Duodenal mucosa (tissue), 2 donors: ENCODE results near the gene ZDHHC14.

ENCODE experiments used
- H3K27ac ChIP-seq: one replicate; pipeline ENCODE4 v1.7.0; 2013; ENCODE audit warnings: low read depth, low read length
- H3K27me3 ChIP-seq, 2 donors: one replicate each; pipeline ENCODE4 v1.7.0; 2013; ENCODE audit warnings: low read length in 2 of 2, control low read depth in 1 of 2; ENCODE audit not compliant: insufficient read depth in 2 of 2, control insufficient read depth in 1 of 2
- H3K36me3 ChIP-seq, 2 donors: one replicate each; pipeline ENCODE4 v1.7.0; 2013; ENCODE audit warnings: low read length in 2 of 2, control low read depth in 1 of 2; ENCODE audit not compliant: insufficient read depth in 2 of 2, control insufficient read depth in 1 of 2
- H3K4me1 ChIP-seq, 2 donors: one replicate each; pipeline ENCODE4 v1.7.0; 2013; ENCODE audit warnings: low read length in 2 of 2, control low read depth in 1 of 2; ENCODE audit not compliant: insufficient read depth in 2 of 2, control insufficient read depth in 1 of 2
- H3K4me3 ChIP-seq, 2 donors: one replicate each; pipeline ENCODE4 v1.7.0; 2013; ENCODE audit warnings: low read length in 2 of 2, low read depth in 1 of 2
- H3K9ac ChIP-seq, 2 donors: one replicate each; pipeline ENCODE4 v1.7.0; 2013; ENCODE audit warnings: low read length in 2 of 2, low read depth in 1 of 2
- H3K9me3 ChIP-seq, 2 donors: one replicate each; pipeline ENCODE4 v1.7.0; 2013; ENCODE audit warnings: low read length in 2 of 2, control low read depth in 1 of 2; ENCODE audit not compliant: control insufficient read depth in 1 of 2

The ZDHHC14 gene

DNA sequence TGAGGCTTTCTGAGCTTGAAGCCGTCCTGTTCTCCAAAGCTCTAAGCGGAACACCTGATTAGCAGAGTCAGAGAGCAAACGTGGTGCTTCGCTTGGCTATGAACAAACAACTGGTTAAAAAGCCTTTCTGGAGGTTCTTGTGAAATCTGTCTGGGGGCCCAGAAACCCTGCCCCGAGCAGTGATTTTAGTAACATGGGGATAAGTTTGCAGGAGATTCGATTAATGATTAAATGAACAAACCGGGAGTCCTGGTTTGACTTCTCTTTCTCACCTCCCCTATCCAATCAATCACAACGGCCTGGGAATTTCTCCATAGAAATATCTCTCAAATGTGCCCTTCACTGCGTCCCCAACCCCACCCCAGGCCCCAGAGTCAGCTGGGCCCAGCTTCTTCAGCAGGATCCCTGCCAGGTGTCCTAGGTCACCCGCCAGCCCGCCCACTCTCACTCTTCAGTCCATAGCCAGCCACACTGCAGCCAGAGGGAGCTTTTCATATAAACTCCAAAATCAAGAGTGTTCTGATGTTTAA lies 43.6 kb downstream of the ZDHHC14 start:
- Histone ChIP-seq H3K27me3 (no peaks in the 10 kb centered on the region), H3K4me1 (peaks cover 4 to 6% of the 10 kb centered on the region in 2 donors), H3K36me3 (no peaks in the 10 kb centered on the region), H3K4me3 (no peak overlapping the region), H3K27ac (no peak overlapping the region), H3K9me3 (no peaks in the 10 kb centered on the region), H3K9ac (peak overlapping the region in 1 of 2 donors; percentile 9)

GRCh38 chr6:157427969-157428368 lies 47.0 kb downstream of the ZDHHC14 start:
- no peak overlapping the region for H3K9ac ChIP-seq
- H3K4me3 ChIP-seq: no peak overlapping the region
- no peaks in the 10 kb centered on the region for H3K36me3 ChIP-seq
- no peak overlapping the region for H3K27ac ChIP-seq
- no peaks in the 10 kb centered on the region for H3K9me3 ChIP-seq
- H3K4me1 ChIP-seq: peaks cover 4 to 6% of the 10 kb centered on the region in 2 donors
- no peaks in the 10 kb centered on the region for H3K27me3 ChIP-seq

DNA sequence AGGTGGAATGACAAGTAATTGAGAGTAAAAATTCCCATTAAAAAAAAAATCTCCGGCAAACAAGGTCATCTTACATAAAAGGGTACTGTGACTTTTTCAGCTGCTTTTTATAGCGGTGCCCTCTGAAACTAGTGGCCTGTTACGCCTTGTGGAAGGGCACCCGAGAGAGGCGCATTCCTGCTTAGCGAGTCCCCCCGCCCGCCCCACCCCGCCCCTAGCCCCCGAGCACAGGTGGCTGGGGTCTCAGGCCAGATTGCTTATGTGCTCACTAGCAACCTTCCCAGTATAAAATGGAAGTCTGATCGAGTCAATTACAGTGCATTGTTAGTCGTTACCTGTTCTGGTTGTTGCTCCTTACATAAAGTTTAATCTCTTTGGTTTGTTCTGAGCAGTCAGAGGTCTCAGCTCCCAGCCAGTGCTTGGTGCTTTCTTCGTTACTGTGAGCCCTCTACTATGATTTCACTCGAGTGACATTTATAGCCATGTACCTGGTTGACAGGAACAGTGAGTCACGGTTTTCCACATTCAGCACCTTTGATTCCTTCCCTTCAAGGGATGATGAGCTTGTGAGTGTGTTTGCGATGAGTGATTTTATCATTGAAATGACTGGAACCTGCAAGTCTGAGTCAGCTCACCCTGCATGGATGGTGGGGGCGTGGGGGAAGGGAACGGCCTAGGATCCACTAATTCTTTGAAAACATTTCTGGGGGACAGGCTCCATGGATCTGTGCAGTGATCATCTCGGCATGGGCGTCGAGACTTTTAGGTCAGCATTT lies 47.6 kb downstream of the ZDHHC14 start:
- Histone ChIP-seq H3K4me3 (no peak overlapping the region), H3K4me1 (peaks cover 4 to 6% of the 10 kb centered on the region in 2 donors), H3K27me3 (no peaks in the 10 kb centered on the region), H3K9ac (no peak overlapping the region), H3K9me3 (no peaks in the 10 kb centered on the region), H3K27ac (no peak overlapping the region), H3K36me3 (no peaks in the 10 kb centered on the region)

- Histone ChIP-seq H3K9me3 (no peaks in the 10 kb centered on the region), H3K27me3 (no peaks in the 10 kb centered on the region), H3K4me1 (peaks cover 2 to 4% of the 10 kb centered on the region in 2 donors), H3K9ac (no peak overlapping the region), H3K36me3 (no peaks in the 10 kb centered on the region), H3K27ac (no peak overlapping the region), H3K4me3 (no peak overlapping the region)
Measured at GRCh38 chr6:157429248-157429647, 48.3 kb downstream of the ZDHHC14 start.

GRCh38 chr6:157430834-157431233 lies 49.8 kb downstream of the ZDHHC14 start:
- H3K27ac ChIP-seq: no peak overlapping the region
- H3K36me3 ChIP-seq: no peaks in the 10 kb centered on the region
- no peaks in the 10 kb centered on the region for H3K9me3 ChIP-seq
- H3K9ac ChIP-seq: no peak overlapping the region
- no peak overlapping the region for H3K4me3 ChIP-seq
- H3K27me3 ChIP-seq: no peaks in the 10 kb centered on the region
- H3K4me1 ChIP-seq: no peaks in the 10 kb centered on the region

DNA sequence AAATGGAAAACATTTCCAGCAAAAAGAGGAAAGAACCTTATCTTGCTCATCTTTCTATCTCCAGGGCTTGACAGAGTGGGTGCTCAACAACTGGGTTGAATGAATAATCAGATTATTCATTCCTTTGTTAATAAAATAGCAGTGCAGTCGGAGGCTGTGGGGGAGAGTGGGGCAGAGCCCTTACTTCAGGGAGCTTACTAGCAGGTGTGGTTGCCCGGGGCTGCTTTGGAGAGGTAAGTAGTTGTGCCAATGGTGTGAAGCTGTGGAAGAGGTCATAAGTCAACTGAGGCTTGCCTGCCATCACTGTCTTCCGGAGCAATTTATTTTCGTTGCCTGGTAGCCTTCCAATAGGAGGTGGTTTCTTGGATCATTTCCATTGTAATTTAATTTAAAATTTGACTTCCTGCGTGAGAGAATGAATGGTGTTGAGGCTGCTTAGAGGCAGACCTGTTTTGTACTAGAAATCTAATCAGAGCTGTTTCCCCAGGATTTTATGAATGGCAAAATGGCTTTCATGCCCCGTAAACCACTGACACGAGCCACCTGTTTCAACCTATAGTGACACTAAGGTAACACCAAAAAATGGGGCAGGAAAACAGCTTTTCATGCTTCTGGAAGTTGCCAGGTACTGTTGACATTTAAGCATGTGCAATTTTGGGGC lies 51.4 kb downstream of the ZDHHC14 start:
- H3K9me3 ChIP-seq: no peaks in the 10 kb centered on the region
- peaks cover 0 to 6% of the 10 kb centered on the region in 2 donors for H3K4me1 ChIP-seq
- no peak overlapping the region for H3K9ac ChIP-seq
- H3K27ac ChIP-seq: no peak overlapping the region
- H3K4me3 ChIP-seq: no peak overlapping the region
- no peaks in the 10 kb centered on the region for H3K36me3 ChIP-seq
- H3K27me3 ChIP-seq: no peaks in the 10 kb centered on the region

- H3K9me3 ChIP-seq: no peaks in the 10 kb centered on the region
- H3K9ac ChIP-seq: no peak overlapping the region
- H3K27me3 ChIP-seq: no peaks in the 10 kb centered on the region
- no peaks in the 10 kb centered on the region for H3K36me3 ChIP-seq
- H3K27ac ChIP-seq: no peak overlapping the region
- no peak overlapping the region for H3K4me3 ChIP-seq
- H3K4me1 ChIP-seq: peaks cover 0 to 6% of the 10 kb centered on the region in 2 donors
Measured at GRCh38 chr6:157432892-157433265, 51.9 kb downstream of the ZDHHC14 start.

GRCh38 chr6:157433678-157434081 lies 52.7 kb downstream of the ZDHHC14 start:
- H3K27ac ChIP-seq: no peak overlapping the region
- peaks cover 0 to 6% of the 10 kb centered on the region in 2 donors for H3K4me1 ChIP-seq

GRCh38 chr6:157434349-157435033 lies 53.5 kb downstream of the ZDHHC14 start:
- Histone ChIP-seq H3K4me3 (no peak overlapping the region), H3K27me3 (no peaks in the 10 kb centered on the region), H3K9ac (no peak overlapping the region), H3K9me3 (no peaks in the 10 kb centered on the region), H3K27ac (no peak overlapping the region), H3K36me3 (no peaks in the 10 kb centered on the region), H3K4me1 (peaks cover 0 to 6% of the 10 kb centered on the region in 2 donors)

More at GRCh38 chr6:157433678-157434081, 52.7 kb downstream of the ZDHHC14 start:
- Histone ChIP-seq H3K9ac (no peak overlapping the region), H3K4me3 (no peak overlapping the region), H3K36me3 (no peaks in the 10 kb centered on the region), H3K9me3 (no peaks in the 10 kb centered on the region), H3K27me3 (no peaks in the 10 kb centered on the region)
